ENCODE measurements around the gene ADAM33.

Gene ADAM33

DNA sequence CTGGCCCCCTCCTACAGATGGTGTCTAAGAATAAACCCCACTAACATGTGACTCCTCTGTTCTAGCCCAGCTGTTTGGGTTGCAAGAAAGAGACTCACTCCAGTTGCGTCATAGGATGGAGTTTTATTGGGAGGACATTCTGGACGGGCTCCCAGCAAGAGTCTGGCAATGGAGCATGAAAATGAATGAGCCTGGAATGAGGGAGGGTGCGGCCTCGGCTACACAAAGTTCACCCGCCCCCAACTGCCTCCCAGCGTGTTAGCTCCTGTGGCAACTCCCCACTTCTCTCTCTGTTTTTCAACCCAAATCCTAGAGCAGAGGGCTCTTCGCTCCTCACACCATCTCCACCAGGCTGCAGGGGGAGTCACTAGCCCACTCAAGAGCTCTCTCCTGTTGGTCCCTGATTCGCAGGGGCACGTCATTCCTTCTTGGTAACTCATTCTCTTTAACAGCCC, 5.1 kb upstream of the ADAM33 start:
- DNase-seq = no peak

- no peak for DNase-seq
These were observed 4.6 kb upstream of the ADAM33 start for GRCh38 chr20:3686421-3686820.

GRCh38 chr20:3685341-3685740, 3.5 kb upstream of the ADAM33 start:
- no peak for DNase-seq

DNA sequence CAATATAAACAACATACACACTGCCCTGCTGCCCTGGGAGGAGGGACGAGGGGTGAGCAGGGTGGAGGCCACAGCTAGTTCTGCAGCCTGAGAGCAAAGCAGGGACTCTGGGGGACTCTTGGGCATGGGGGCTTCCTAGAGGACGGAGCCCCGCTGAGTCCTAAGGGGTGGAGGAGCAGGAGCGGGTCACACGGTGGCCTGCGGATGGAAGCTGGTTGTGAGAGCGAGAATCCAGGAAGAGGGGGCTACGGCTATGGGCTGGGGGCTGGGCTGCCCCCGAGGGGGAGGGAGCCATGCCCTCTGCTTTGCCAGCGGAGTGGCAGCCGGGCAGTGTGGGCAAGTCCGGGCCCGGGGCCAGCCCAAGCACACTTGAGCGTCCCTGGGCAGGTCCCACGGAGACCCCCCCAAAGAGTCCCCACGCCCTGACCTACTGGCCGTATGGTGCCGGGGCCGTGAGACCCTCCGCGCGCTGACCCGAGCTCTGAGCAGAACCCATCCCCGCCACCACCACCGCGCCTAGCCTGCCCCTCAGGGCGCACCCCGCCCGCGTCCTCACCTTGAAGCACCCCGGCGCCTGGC, 369 bp downstream of the ADAM33 start:
- no peak for DNase-seq

DNA sequence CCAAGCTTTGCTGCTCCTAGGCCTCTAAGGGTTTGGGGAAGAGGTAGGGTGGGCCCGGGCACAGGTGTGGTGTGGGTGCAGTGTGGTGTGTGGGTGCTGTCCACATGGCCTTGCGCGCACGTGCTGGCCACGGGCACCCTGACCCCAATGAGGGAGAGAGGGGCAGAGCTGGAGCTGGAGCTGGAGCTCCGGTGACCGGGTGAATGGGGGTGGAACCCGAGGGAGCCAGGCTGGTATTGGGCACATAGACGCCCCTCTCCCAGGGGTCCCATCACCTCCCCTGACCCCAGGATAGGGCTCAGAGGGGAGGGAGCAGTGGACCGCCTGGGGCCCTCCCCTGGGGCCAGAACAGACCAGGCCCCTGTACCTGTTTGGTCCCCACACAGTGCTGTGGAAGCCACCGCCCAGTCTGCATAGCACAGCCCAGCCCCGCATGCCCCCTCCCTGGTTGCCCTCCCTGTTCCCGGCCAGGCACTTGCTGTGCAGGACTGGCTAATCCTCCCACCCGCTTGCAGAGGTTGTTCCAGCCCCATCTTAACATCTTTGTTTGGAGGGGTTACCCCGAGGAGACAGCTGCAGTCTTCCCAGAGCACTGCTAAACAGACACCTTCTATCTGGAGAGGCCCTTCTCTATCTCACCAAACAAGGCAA, 984 bp downstream of the ADAM33 start:
- DNase-seq = no peak

DNA sequence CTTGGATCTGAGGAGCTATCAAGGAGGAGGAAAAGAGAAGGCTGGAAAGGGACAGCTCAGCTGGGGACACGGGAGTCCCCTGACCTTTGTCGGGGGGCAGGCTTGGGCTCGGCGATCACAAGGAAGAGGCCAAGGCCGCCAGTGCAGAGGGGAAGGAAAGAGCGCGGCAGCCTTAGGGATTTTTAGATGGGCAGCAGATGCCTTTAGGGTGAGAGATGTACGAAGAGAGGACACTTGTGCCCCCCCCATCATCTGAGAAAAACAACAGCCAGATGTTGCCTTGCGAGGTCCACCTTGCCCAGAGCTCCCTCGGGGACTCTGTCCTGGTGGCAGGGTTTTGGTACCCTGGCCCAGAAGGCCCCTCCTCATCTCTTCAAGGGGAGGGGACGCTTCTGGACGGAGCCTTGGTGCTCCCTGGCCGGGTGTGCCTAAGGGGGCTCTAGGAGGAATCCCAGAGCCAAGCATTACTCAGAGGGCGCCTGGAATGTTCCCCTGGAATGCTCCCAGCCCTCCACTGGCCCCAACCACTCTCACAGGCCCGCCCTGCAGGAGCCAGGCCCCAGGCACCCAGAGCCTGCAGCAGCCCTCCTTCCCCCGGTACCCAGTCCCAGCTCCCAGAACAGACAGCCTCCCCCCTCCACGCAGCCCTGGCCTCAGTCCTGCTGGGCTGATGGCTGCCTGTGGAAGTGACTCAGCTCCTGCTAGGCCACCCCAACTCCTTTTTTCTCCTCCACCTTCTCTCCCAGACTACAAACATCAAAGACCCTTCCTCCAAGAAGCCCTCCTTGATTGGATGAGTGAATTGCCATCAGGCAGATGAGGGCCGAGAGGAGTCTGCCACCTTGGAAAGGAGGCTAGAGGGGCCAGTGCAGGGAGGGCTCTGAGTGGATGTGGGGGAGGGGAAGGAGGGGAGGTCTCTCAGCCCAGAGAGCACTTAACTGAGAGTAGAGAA, 1.8 kb downstream of the ADAM33 start:
- DNase-seq = no peak

DNA sequence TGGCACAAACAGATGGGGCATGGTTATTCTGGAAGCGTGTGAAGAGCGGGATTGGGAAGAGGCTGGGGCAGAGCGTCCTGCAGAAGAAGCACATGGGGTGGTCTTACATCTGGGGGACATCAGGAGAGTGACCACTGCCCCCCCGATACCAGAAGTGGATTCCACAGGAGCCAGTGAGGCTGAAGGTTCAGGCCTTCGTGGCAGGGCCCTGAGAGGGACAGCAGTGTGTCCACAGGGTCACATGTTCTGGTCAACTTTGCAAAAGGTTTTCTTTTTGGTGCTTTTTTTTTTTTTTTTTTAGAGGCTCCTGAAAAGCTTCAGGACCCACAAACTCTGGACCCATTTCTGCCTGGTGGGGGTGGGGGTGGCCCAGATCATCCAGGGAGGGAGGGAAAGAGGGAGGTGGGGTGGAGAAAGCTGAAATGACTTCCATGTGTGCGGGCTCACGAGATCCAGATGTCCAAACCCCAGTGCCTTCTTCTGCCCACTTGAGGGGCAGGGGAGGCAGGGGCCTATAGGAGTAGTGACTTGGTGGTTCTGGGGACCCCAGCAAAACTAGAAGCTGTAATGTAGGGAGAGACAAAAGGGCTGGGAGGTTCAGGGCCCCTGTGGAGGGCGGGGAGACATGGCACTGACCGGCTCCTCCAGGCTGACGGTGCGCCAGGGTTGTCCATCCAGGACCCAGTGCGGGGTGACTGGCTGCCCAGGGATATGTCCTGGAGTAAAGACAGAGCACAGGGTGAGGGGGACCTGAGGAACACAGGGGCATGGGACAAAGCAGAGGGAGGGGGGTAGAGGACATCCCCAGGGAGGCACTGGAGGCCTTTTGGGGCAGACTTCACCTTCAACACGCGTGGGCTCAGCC, 2.7 kb downstream of the ADAM33 start:
- no peak for DNase-seq

- DNase-seq = no peak
These were observed 3.6 kb downstream of the ADAM33 start for GRCh38 chr20:3678198-3678597.

- DNase-seq = no peak
These were observed 4.1 kb downstream of the ADAM33 start for GRCh38 chr20:3677733-3678132.

DNA sequence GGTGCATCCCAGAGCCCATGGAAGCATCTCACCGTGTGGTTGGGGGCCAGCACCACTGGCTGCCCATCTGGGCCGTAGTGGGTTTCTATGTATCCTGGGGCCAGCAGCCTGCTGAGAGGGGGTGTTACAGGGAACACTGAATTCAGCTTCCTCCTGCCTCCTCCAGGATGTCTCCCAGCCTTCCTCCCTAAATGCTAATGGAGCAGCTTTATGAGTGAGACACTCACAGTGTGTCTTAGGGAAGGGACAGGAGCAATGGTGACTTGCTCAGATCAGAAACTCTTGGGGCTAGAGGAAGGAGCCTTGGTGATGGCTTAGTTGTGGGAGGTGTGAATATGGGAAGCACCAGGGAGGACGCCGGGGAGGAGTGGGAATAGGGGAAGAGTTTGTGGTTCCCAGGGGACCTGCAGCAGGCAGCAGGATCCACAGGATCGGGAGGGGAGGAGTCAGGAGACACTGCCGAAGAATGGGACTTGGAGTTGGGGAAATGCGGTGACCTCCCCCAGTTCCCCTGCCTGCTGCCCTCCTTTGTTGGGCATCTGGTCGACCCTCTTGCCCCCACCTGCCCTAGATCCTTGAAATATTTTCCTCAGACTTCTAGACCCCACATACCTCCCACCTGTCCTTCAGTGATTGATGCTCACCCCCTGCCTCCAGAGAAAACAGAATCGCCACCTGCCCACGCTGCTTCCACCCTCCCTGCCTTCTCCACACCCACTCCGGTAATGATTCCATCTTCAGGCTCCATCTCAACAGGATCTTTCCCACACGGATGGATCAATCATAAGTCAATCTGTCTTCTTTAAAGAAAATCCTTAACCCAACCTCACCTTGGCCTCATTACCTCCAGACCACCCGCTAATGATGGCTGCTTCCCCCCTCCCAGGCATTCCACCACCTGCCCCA, 6.6 kb downstream of the ADAM33 start:
- DNase-seq = no peak

- DNase-seq = no peak
These were observed 7.4 kb downstream of the ADAM33 start for GRCh38 chr20:3674447-3674846.

DNA sequence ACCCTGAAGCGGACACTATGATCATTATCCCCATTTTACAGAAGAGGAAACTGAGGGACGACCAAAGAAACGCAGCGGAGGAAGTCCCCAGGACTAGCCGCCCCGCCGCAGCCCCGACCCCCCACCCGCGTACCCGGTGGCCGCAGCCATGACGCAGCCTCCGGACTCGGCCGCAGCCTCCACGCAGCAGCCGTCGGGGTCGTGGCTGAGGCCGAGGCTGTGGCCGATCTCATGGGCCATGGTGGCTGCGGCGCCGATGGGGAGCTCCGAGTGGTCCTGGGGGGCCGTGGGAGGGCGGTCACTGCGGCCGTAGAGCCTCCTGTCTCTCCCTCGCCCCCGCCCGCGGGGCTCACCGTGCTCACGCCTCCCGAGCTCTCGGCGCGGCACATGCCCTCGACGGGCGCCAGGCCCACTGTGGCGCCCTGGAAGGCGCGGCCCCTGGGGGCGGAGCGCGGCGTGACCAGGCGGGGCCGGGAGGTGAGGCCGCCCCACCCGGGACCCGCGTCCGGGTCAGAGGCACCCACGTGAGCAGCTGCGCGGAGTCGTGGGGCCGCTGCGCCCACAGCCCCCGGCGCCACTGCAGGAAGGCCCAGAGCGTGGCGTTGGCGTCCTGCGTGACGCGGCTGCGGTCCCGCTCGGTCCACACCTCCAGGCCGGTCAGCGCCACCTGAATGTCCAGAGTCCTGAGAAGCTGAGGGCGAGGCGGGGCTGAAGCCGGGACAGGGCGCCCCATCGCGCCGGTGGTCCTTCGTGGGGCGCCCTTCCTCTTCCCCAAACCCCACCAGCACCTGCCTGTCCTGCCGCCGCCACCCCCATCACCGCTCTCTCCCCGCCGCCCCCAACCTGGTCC, 8.4 kb downstream of the ADAM33 start:
- DNase-seq = no peak

DNA sequence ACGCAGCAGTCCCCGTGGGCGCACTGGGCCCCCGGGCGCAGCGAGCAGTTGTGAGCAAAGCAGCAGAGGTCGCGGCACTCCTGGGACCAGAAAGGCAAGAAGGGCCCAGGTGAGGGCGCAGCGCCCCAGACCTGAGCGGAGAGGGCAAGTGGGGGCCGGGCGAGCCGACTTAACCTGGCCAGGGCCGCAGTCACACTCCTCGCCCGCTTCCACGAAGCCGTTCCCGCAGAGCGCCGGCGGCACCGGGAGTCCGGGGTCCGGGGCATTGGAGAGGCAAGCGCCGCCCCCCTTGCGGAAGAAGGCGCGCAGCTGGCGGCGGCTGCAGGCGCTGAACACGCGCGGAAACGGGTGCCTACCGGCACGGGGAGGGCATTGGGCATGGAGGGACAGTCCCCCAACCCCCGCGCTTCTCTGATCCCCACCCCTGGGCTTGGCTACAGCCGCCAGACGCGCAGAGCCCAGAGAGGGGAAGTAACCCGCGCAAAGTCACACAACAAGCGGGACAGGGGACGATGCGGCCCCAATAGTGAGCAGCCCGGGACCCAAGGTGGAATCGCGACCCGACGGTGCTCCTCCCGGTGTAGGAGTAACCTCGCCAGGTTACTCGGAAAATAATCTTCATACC, 9.2 kb downstream of the ADAM33 start:
- no peak for DNase-seq

GRCh38 chr20:3671986-3672546, 9.7 kb downstream of the ADAM33 start:
- DNase-seq = no peak

GRCh38 chr20:3670945-3671344, 10.9 kb downstream of the ADAM33 start:
- DNase-seq = no peak

GRCh38 chr20:3670511-3670910, 11.3 kb downstream of the ADAM33 start:
- DNase-seq = no peak

DNA sequence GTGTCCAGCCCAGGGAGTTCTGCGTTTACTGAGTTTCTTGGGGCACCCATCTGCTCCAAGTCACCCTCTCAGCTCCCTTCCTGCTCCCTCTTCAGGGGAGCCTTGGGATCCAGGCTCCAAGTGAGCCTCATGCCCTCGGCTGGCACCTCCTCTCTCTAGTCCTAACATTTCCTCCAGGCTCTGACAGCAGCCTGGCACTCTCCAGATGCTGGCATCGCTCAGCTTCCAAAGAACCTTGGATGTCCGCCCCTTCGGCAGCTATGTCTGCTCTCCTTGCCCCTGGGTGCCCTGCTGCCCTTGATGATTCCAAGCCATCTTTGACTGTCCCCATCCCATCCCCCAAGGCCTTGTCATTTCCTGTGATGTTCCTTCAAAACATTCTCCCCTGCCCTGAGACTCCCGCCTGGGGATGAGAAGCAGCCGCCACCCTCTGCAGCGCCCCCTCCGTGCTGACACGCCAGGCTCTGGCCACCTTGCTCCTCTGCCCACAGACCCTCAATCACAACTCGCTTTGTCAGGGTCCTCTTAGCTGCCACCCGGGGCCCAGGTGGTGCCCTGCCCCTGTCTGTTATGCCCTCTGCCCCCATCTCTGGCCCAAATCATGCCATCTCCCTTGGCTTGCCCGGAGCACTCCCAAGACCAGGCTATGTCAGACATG, 12.0 kb downstream of the ADAM33 start:
- no peak for DNase-seq

DNA sequence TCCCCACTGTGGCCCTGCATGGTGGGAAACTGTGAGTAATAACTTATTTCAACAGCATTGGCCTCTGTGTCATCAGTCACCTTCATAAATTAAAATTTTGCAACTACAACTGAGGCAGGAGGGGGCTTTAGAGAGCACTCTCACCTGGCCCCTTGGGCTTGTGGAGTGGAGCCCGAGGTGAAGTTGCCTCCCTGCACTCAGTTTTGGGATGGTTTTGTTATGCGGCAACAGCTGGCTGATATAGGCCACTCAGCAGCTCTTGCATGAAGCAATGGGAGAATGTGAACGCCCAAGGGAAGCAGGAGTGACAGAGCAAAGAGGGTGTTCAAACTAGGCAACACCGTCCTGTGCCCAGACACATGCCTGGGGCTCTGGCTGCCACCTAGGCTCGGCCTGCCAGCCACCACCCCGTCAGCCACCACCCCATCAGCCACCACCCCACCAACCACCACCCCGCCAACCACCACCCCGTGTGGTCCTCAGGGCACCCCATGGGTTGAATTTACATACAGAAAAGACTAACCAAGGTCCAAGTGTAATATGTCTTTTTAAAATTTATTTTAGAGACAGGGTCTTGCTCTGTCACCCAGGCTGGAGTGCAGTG, 14.3 kb downstream of the ADAM33 start:
- no peak for DNase-seq

DNA sequence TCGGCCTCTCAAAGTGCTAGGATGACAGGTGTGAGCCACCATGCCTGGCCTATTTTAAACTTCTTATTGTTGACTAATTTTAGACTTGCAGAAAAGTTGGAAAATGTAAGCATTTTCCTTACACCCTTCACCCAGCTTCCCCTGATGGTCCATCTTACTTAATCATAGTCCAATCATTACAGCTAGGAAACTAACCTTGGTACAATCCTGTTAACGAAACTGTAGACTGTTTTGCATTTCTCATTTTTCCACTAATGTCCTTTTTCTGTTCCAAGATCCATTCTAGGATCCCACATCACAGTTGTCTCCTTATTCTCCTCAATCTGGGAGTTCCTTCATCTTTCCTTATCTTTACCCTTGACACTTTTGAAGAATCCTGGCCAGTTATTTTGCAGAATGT, 18.0 kb downstream of the ADAM33 start:
- DNase-seq = no peak

All from activated CD4-positive, alpha-beta T cell treated with anti-CD3 and anti-CD28 coated beads for 1 hour (primary cell).